Sigmoid colon (tissue), 7 donors: ENCODE results near the gene PLPPR2. TPM values are rescaled to one million over a fixed set of nuclear protein-coding genes. Genes with fewer than 3 reads are reported as not detected.

Experiments
- DNase-seq: peaks from one replicate; pipeline ENCODE4 v3.0.0-alpha.2; 2019
- H3K27ac ChIP-seq, 4 donors: fragments of 200-600 bp; sonication (generic); one replicate each; pipeline ENCODE4 v1.5.1; 2016 to 2019; ENCODE audit warnings: mild to moderate bottlenecking in 1 of 4
- H3K27me3 ChIP-seq, 3 donors: fragments of 200-600 bp; sonication (generic); one replicate each; pipeline ENCODE4 v1.5.1; 2019; ENCODE audit warnings: mild to moderate bottlenecking in 1 of 3
- H3K36me3 ChIP-seq, 4 donors: fragments of 200-600 bp; sonication (generic); one replicate each; pipeline ENCODE4 v1.5.1; 2016 to 2019
- H3K4me1 ChIP-seq, 4 donors: fragments of 200-600 bp; sonication (generic); one replicate each; pipeline ENCODE4 v1.5.1; 2017 to 2019
- H3K4me3 ChIP-seq, 4 donors: fragments of 200-600 bp; sonication (generic); one replicate each; pipeline ENCODE4 v1.5.1; 2017 to 2019; ENCODE audit warnings: mild to moderate bottlenecking in 2 of 4, moderate library complexity in 1 of 4
- H3K9me3 ChIP-seq, 4 donors: fragments of 200-600 bp in 3 of 4; sonication (generic) in 3 of 4; one replicate each; pipeline versions ENCODE4 v1.5.1 to v1.6.1; 2013 to 2019
- CTCF ChIP-seq, 4 experiments: fragments of 450-650 bp in 3 of 4; fragments of 200-600 bp in 1 of 4; IDR thresholded peaks; one replicate each; pipeline ENCODE4 v1.5.1; 2016 to 2019; ENCODE audit warnings: antibody characterized with exemption in 4 of 4, mild to moderate bottlenecking in 3 of 4, moderate library complexity in 2 of 4
- EP300 ChIP-seq, 4 donors: sonication (generic); formaldehyde crosslinking; IDR thresholded peaks; one replicate each; pipeline ENCODE4 v1.6.1; 2017; ENCODE audit warnings: antibody characterized with exemption in 4 of 4
- POLR2A ChIP-seq, 2 donors: fragments of 450-650 bp; IDR thresholded peaks; one replicate each; pipeline ENCODE4 v1.6.1; 2016; ENCODE audit warnings: antibody characterized with exemption in 2 of 2, mild to moderate bottlenecking in 2 of 2, moderate library complexity in 2 of 2
- POLR2AphosphoS5 ChIP-seq, 4 donors: sonication (generic); formaldehyde crosslinking; IDR thresholded peaks; one replicate each; pipeline ENCODE4 v1.6.1; 2017; ENCODE audit warnings: antibody characterized with exemption in 4 of 4
- WGBS, 2 donors: extraction: QIAGEN DNeasy Blood & Tissue Kit; methylation state at CpG; one replicate each; pipeline ENCODE4 v1.1.7; 2013; 5-methylcytosine and 5-hydroxymethylcytosine counted together
- intact Hi-C: fragments of 100-400 bp; cut with DNase I; formaldehyde crosslinking; loops from one replicate; pipeline ENCODE4 v1.15.1; 2023
- polyA plus RNA-seq, 3 donors: library from polyadenylated mRNA; stranded (reverse); fragments of 200-250 nt; gene quantifications; one replicate each; pipeline ENCODE4 v1.2.3, GENCODE V29; 2013
- total RNA-seq, 4 donors: library from RNA; depleted of rRNA; stranded (reverse); fragments of >200 nt; gene quantifications; one replicate each; pipeline ENCODE4 v1.1.0, GENCODE V29; 2016
- donor health status: healthy with polysubstance abuse.
- donor health status: Bipolar disorder and iron deficiency.
- donor health status: healthy.

Gene PLPPR2
- total and polyA plus RNA-seq, 7 donors: 1.4 to 43.8 (median 13.9) TPM

- Histone ChIP-seq H3K9me3 (no peaks in the 10 kb centered on the region), H3K27ac (no peak overlapping the region), H3K4me1 (no peaks in the 10 kb centered on the region), H3K4me3 (no peak overlapping the region), H3K36me3 (no peaks in the 10 kb centered on the region), H3K27me3 (no peaks in the 10 kb centered on the region)
- no peak for TF ChIP-seq POLR2AphosphoS5 (IDR thresholded peaks at IDR 0.05)
- no peak for TF ChIP-seq CTCF (IDR thresholded peaks at IDR 0.05)
- TF ChIP-seq EP300 (IDR thresholded peaks at IDR 0.05): no peak
- no peak for TF ChIP-seq POLR2A (IDR thresholded peaks at IDR 0.05)
- WGBS, 2 donors: 93 to 94% methylated on average over 22 of the region's 22 CpGs
- no peak for DNase-seq
- intact Hi-C loops: no loop called here
Observed at GRCh38 chr19:11397089-11397610, 41.9 kb downstream of the PLPPR2 start.

GRCh38 chr19:11399667-11400066 lies 44.4 kb downstream of the PLPPR2 start:
- no peaks in the 10 kb centered on the region for H3K4me1 ChIP-seq
- intact Hi-C loops: no loop called here
- WGBS, 2 donors: 92 to 94% methylated on average over 9 of the region's 9 CpGs
- no peak for TF ChIP-seq POLR2A (IDR thresholded peaks at IDR 0.05)
- TF ChIP-seq CTCF (IDR thresholded peaks at IDR 0.05): no peak
- TF ChIP-seq POLR2AphosphoS5 (IDR thresholded peaks at IDR 0.05): no peak
- TF ChIP-seq EP300 (IDR thresholded peaks at IDR 0.05): no peak
- no peak overlapping the region for H3K27ac ChIP-seq
- H3K9me3 ChIP-seq: no peaks in the 10 kb centered on the region
- no peaks in the 10 kb centered on the region for H3K36me3 ChIP-seq
- H3K4me3 ChIP-seq: no peak overlapping the region
- no peak for DNase-seq
- H3K27me3 ChIP-seq: no peaks in the 10 kb centered on the region

- no peak overlapping the region for H3K4me3 ChIP-seq
- no peak for DNase-seq
- WGBS, 2 donors: 68 to 84% methylated on average over 1 of the region's 1 CpG
- TF ChIP-seq POLR2AphosphoS5 (IDR thresholded peaks at IDR 0.05) (no peak), EP300 (IDR thresholded peaks at IDR 0.05) (no peak), POLR2A (IDR thresholded peaks at IDR 0.05) (no peak), CTCF (IDR thresholded peaks at IDR 0.05) (no peak)
- no peaks in the 10 kb centered on the region for H3K4me1 ChIP-seq
- no peaks in the 10 kb centered on the region for H3K9me3 ChIP-seq
- intact Hi-C loops: no loop called here
- H3K27ac ChIP-seq: no peak overlapping the region
- H3K36me3 ChIP-seq: no peaks in the 10 kb centered on the region
- peaks cover 0 to under 1% (median 0%) of the 10 kb centered on the region in 3 donors for H3K27me3 ChIP-seq
Observed at GRCh38 chr19:11400798-11401197, 45.6 kb downstream of the PLPPR2 start.

GRCh38 chr19:11401808-11402543 lies 46.7 kb downstream of the PLPPR2 start:
- intact Hi-C loops: no loop called here
- 84 to 86% methylated on average over 9 of the region's 9 CpGs for WGBS, 2 donors
- peaks cover 0 to 4% (median 0%) of the 10 kb centered on the region in 4 donors for H3K4me1 ChIP-seq
- H3K4me3 ChIP-seq: no peak overlapping the region
- no peak for DNase-seq
- no peak overlapping the region for H3K27ac ChIP-seq
- peaks cover 0 to 13% (median 11%) of the 10 kb centered on the region in 3 donors for H3K27me3 ChIP-seq
- H3K9me3 ChIP-seq: no peaks in the 10 kb centered on the region
- TF ChIP-seq POLR2AphosphoS5 (IDR thresholded peaks at IDR 0.05): no peak
- no peak for TF ChIP-seq CTCF (IDR thresholded peaks at IDR 0.05)
- TF ChIP-seq EP300 (IDR thresholded peaks at IDR 0.05): no peak
- no peak for TF ChIP-seq POLR2A (IDR thresholded peaks at IDR 0.05)
- no peaks in the 10 kb centered on the region for H3K36me3 ChIP-seq
